GM21576 (cell line): ENCODE measurements around the gene APOL4.
"Not testable (repeated sequence)": the region's sequence is repeated elsewhere in the genome, so short reads cannot be mapped to it uniquely, and the experiment has no call there.

Source experiments
- ATAC-seq: cut with Tn5 transposase; IDR thresholded peaks from one replicate; pipeline ENCODE4 v1.9.1; 2021; ENCODE audit warnings: mild to moderate bottlenecking, moderate library complexity; ENCODE audit not compliant: unreplicated experiment

Gene APOL4

GRCh38 chr22:36232715-36233401 is 31.2 kb upstream of the APOL4 start:
- ATAC-seq, result no peak

- ATAC-seq, result not testable (repeated sequence)
These were observed 29.4 kb upstream of the APOL4 start for GRCh38 chr22:36231051-36231450.

DNA sequence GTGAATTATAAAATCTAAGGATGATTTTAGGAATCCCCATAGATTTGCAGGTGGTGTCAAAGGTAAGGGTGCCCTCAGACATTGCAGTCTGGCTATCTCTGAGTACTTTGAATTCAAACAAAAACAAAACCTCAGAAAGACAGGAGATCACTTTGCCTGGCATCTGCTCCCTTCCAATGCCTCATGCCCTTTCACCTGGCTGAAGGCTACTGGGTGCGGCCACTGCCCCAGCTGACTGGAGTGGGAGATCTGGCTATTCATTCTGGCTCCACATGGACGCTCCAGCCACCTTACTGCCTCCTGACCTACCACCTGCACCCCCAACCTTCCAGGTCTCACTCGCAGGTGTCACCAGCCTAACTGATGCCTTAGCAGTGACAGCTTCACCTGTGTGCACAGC is 28.0 kb upstream of the APOL4 start:
- not testable (repeated sequence) for ATAC-seq

DNA sequence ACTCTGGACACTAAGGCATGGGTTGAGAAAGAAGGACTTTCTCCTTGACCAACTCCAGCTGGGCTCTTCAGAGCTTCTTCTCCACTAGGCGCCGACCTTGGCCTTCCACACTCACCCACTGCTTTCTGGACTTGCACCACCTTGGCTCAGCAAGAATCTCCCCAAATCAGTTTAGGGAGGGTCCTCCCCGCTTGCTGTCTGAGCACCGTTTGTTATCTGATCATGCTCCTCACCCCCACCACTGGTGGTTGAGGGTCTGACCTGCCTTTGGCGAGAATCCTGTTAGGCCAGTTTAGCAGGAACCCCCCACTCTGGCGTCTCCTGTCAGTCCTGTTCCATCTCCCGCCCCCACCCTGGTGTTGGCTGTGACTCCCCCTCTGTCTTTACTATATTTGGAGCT is 27.3 kb upstream of the APOL4 start:
- no peak for ATAC-seq

DNA sequence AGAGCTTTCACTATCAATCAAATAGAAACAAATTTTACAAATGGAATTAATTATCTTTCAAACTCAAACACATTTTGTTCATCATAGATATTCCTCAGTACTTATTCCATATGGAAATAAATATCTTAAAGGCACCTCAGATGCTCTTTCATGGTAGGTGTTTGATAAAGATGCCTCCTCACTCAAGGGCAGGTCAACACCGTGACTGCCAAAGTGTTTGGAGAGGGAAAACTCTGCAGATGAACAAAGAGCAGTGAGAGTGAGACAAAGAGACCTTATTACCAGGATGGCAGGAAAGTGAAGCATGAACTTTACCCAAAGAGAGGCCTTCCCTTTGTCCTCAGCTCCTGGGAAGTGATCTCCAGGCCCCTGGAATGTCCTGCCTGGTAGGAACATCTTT is 26.8 kb upstream of the APOL4 start:
- ATAC-seq, result not testable (repeated sequence)

DNA sequence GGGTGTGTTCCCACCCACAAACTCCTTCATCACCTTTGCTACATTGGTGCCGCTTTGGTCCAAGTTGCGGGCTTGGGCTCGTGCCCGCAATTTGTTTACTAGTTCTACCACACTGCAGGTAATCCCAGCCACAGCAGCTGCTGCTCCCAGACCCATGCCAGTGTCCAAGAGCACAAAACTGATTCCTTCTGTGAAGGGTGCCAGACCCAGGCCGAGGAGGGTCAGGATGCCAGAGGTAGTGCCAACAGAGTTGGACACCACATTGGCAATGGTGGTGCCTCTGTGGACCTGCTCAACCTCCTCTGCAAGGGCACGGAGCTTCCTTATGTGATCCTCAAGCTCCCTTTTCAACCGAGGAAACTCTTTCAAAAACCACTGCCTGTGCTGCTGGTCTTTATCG is 26.2 kb upstream of the APOL4 start:
- ATAC-seq, result no peak

GRCh38 chr22:36227396-36227795 is 25.8 kb upstream of the APOL4 start:
- no peak for ATAC-seq

DNA sequence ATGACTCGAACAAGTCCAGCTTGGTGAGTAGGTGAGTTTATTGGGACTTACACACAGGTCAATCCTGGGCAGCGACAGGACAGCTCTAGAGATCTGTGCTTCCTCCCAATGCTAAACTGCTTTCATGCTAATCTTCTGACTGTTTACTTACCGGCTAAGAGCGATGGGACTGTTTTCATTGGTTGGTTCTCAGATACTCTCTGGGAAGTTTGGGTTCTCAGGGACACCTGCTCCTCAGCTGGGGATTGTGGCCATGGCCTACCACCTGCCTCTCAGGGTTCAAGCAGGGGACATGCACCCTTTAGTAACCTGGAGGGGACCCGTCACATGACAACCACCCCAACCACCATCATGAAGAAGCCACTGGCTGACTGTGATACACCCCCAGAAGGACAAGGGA is 24.6 kb upstream of the APOL4 start:
- ATAC-seq, result no peak

GRCh38 chr22:36225333-36225922 is 23.8 kb upstream of the APOL4 start:
- ATAC-seq, result no peak

GRCh38 chr22:36224245-36224644 is 22.6 kb upstream of the APOL4 start:
- ATAC-seq, result no peak

GRCh38 chr22:36223504-36223903 is 21.9 kb upstream of the APOL4 start:
- no peak for ATAC-seq

GRCh38 chr22:36222887-36223450 is 21.4 kb upstream of the APOL4 start:
- no peak for ATAC-seq

DNA sequence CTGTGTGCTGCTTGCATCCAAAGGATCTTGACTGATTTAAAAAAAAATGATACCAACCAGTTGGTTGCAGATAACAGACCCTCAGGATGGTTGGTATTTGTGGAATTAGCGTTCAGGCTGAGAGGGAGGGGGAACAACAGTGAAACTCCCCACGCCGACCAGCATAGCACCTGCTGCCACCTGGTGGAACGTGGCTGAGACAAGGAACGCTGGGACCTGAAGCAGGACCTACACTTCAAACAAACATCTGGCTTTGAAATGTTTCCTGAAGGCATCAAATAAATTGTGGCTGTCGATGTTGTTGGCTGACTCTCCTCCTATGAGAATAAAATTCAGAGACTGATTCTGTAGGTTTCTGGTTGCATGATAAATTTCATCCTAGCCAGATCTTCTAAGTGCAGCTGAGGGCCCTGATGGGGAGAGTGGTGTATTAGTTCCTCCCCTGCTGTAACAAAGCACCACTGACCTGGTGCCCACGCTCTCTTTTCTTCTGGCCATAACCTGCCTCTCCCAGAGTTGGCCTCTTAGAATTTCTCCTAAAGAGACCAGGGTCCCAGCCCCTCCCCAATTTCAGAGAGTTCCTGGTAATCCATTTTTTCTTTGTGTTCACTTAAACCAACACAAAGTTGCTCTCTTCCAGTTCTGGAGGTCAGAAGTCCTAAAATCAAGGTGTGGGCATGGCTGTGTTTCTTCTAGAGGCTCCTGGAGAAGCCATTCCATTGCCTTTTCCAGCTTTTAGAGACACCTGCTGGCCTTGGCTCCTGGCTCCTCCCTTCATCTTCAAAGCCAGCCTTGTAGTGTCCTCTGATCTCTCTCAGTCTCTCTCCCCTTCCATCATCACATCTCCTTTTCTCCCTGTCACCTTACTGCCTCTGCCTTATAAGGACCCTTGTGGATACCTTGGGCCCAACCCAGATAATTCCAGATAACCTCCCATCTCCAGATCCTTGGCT is 20.5 kb upstream of the APOL4 start:
- ATAC-seq, result no peak

GRCh38 chr22:36220451-36220921 is 18.9 kb upstream of the APOL4 start:
- ATAC-seq, result no peak

GRCh38 chr22:36218648-36219193 is 17.1 kb upstream of the APOL4 start:
- ATAC-seq, result no peak

DNA sequence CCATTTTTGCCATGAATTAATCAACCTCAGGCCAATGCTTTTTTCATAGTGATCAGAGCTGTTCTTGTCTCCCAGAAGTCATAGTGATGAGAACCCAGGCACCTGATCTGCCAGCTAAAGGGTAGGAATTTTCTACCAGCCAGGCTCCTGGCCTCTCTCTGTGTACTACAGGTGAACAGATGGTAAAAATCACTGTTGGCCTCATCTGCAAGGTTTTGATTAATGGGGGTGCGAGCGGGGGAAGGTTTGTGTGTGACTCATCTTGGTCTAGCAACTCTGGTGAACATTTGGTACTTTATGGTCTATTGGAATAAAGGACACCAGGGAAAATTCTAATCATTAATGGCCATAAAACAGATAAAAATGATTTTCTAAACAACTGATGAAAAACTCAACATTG is 14.4 kb upstream of the APOL4 start:
- ATAC-seq, result no peak

DNA sequence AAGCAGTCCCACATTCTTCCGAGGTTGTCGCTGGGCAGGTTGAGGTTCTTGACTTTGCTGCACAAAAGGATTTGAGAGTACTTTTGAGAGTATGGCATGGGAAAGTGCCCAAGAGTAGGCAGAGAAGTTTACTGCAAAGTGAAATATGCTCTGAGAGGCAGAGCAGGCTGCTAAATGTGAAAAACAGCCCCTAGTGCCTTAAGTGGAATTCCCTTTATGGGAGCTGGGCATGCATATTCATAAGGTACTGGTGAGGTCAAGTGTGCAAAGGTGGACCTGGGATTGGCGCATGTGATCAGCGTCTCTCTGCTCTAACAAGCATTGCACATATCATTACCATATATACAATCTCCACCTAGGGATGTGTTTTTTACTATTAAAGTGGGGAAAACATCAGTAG is 12.0 kb upstream of the APOL4 start:
- ATAC-seq, result no peak

- ATAC-seq, result no peak
These were observed 11.3 kb upstream of the APOL4 start for GRCh38 chr22:36212901-36213300.

GRCh38 chr22:36211237-36211861 is 9.7 kb upstream of the APOL4 start:
- no peak for ATAC-seq

DNA sequence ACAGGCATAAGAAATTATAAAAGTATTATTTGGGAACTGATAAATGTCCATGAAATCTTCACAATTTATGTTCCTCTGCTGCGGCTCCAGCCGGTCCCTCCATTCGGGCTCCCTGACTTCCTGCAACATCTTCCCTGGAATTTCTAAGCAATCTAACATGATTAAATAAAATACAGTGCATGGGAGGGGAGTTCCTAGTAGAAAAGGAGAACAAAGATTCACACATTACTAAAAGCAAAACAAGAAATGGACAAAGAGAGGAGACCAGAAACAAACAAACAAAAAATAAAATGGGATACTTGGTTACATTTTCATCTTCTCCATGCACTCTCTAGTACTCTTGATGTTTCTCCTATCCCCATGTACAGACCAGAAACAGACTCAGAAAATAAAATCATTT is 8.6 kb upstream of the APOL4 start:
- ATAC-seq, result no peak

DNA sequence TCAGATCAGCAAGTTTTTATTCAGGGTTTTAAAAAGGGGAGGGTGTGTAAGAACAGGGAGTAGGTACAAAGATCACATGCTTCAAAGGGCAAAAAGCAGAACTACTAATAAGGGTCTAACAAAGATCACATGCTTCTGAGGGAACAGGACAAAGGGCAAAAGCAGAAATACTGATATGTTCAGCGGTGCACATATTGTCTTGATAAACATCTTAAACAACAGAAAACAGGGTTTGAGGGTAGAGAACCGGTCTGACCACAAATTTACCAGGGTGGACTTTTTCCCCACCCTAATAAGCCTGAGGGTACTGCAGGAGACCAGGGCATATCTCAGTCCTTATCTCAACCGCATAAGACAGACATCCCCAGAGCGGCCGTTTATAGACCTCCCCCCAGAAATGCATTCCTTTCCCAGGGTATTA is 7.9 kb upstream of the APOL4 start:
- ATAC-seq, result not testable (repeated sequence)
